ENCODE results near the gene C12orf56.
"Not testable (repeated sequence)": the region's sequence is repeated elsewhere in the genome, so short reads cannot be mapped to it uniquely, and the experiment has no call there.

C12orf56 gene

DNA sequence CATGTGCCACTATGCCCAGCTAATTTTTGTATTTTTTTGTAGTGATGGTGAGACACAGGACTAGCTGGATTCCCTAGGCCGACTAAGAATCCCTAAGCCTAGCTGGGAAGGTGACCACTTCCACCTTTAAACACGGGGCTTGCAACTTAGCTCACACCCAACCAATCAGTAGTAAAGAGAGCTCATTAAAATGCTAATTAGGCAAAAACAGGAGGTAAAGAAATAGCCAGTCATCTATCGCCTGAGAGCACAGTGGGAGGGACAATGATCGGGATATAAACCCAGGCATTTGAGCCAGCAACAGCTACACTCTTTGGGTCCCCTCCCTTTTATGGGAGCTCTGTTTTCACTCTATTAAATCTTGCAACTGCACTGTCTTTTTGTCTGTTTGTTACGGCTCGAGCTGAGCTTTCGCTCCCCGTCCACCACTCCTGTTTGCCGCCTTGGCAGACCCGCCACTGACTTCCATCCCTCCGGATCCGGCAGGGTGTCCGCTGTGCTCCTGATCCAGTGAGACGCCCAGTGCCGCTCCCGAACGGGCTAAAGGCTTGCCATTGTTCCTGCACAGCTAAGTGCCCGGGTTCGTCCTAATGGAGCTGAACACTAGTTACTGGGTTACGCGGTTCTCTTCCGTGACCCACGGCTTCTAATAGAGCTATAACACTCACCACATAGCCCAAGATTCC, 70.9 kb downstream of the C12orf56 start:
- DNase-seq; H3K27me3 ChIP-seq (replicated peaks in 2 of 5; ENCODE audit: control insufficient read depth in 4 of 5, insufficient read depth in 5 of 5, low read length in 4 of 5); H3K36me3 ChIP-seq (ENCODE audit: control insufficient read depth in 4 of 4, insufficient read depth in 4 of 4, low read length in 3 of 4); H3K4me1 ChIP-seq (ENCODE audit: control extremely low read depth in 1 of 4, control insufficient read depth in 4 of 4, insufficient read depth in 4 of 4, low read length in 3 of 4); H3K27ac ChIP-seq (ENCODE audit: insufficient read depth in 1 of 2, low read depth in 1 of 2, low read length in 2 of 2, poor library complexity in 1 of 2, severe bottlenecking in 2 of 2); H3K4me3 ChIP-seq (ENCODE audit: control insufficient read depth in 1 of 7, extremely low read depth in 1 of 7, insufficient read depth in 4 of 7, low read depth in 2 of 7, low read length in 6 of 7); H3K9me3 ChIP-seq (ENCODE audit: control extremely low read depth in 1 of 5, control insufficient read depth in 4 of 5, insufficient read depth in 2 of 5, low read depth in 1 of 5, low read length in 4 of 5); POLR2A ChIA-PET: not testable (repeated sequence)
- WGBS (ENCODE audit: insufficient coverage): 87% methylated on average over 19 of the region's 23 CpGs
- CTCF ChIA-PET: interaction anchor here (0.8 kb wide), 1 partner anchor 8 kb away, joined by 3 read pairs; no protein-coding TSS in a partner anchor

DNA sequence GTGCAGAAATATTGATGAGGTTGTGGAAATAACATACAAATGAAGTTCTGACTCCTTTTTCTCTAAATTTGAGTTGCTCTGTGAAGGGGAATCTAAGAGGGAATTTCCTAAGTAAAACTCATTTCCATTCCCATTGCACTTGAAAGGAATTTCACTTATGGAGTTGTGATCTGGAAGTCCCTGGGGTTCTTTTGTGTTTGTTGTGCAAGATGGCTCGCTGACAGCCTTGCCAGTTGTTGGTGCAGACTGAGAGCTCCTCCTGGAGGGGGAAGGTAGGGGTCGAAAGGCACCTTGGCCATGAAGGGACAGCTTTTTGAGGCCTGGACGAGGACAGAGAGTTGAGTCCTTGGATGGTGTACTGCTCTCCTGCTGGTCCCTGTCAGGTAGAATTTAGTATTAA, 72.0 kb downstream of the C12orf56 start:
- WGBS (ENCODE audit: insufficient coverage): no CpG with 5 or more reads among the region's 3 CpGs
- Histone ChIP-seq H3K27me3 (replicated peaks in 2 of 5; ENCODE audit: control insufficient read depth in 4 of 5, insufficient read depth in 5 of 5, low read length in 4 of 5) (no peaks in the 10 kb centered on the region), H3K27ac (ENCODE audit: insufficient read depth in 1 of 2, low read depth in 1 of 2, low read length in 2 of 2, poor library complexity in 1 of 2, severe bottlenecking in 2 of 2) (no peak overlapping the region), H3K4me1 (ENCODE audit: control extremely low read depth in 1 of 4, control insufficient read depth in 4 of 4, insufficient read depth in 4 of 4, low read length in 3 of 4) (no peaks in the 10 kb centered on the region), H3K9me3 (ENCODE audit: control extremely low read depth in 1 of 5, control insufficient read depth in 4 of 5, insufficient read depth in 2 of 5, low read depth in 1 of 5, low read length in 4 of 5) (peaks cover 0 to 3% (median 0%) of the 10 kb centered on the region in 5 experiments), H3K36me3 (ENCODE audit: control insufficient read depth in 4 of 4, insufficient read depth in 4 of 4, low read length in 3 of 4) (no peaks in the 10 kb centered on the region), H3K4me3 (ENCODE audit: control insufficient read depth in 1 of 7, extremely low read depth in 1 of 7, insufficient read depth in 4 of 7, low read depth in 2 of 7, low read length in 6 of 7) (no peak overlapping the region)
- ChIA-PET POLR2A (no interaction called here), CTCF (no interaction called here)
- no peak for DNase-seq

DNA sequence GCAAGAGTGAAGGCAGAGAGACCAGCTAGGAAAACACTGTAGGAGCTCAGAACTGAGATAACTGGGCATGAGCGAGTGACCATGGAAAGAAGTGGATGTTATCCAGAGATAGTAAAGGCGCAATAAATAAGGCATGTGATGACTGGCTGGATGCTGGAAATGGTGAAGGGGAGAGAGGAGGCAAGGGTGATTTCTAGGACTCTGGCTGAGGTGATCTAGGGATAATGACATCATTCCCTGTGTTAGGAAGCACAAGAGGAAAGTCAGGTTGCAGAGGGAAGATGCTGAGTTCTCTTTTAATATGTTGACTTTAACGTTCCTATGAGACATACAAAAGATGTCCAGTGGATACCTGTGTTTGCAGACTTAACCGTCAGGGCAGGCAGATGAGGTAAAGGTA, 78.7 kb downstream of the C12orf56 start:
- no peaks in the 10 kb centered on the region for H3K9me3 ChIP-seq (ENCODE audit: control extremely low read depth in 1 of 5, control insufficient read depth in 4 of 5, insufficient read depth in 2 of 5, low read depth in 1 of 5, low read length in 4 of 5)
- H3K27ac ChIP-seq (ENCODE audit: insufficient read depth in 1 of 2, low read depth in 1 of 2, low read length in 2 of 2, poor library complexity in 1 of 2, severe bottlenecking in 2 of 2): no peak overlapping the region
- DNase-seq: no peak
- WGBS (ENCODE audit: insufficient coverage): 89% methylated on average over 4 of the region's 4 CpGs
- H3K27me3 ChIP-seq (replicated peaks in 2 of 5; ENCODE audit: control insufficient read depth in 4 of 5, insufficient read depth in 5 of 5, low read length in 4 of 5): no peaks in the 10 kb centered on the region
- no peaks in the 10 kb centered on the region for H3K36me3 ChIP-seq (ENCODE audit: control insufficient read depth in 4 of 4, insufficient read depth in 4 of 4, low read length in 3 of 4)
- POLR2A ChIA-PET: interaction anchor here (0.6 kb wide), 1 partner anchor 103 kb away, joined by 3 read pairs; no protein-coding TSS in a partner anchor
- H3K4me1 ChIP-seq (ENCODE audit: control extremely low read depth in 1 of 4, control insufficient read depth in 4 of 4, insufficient read depth in 4 of 4, low read length in 3 of 4): no peaks in the 10 kb centered on the region
- CTCF ChIA-PET: interaction anchor here (0.9 kb wide), 1 partner anchor 8 kb away, joined by 3 read pairs; no protein-coding TSS in a partner anchor
- no peak overlapping the region for H3K4me3 ChIP-seq (ENCODE audit: control insufficient read depth in 1 of 7, extremely low read depth in 1 of 7, insufficient read depth in 4 of 7, low read depth in 2 of 7, low read length in 6 of 7)

DNA sequence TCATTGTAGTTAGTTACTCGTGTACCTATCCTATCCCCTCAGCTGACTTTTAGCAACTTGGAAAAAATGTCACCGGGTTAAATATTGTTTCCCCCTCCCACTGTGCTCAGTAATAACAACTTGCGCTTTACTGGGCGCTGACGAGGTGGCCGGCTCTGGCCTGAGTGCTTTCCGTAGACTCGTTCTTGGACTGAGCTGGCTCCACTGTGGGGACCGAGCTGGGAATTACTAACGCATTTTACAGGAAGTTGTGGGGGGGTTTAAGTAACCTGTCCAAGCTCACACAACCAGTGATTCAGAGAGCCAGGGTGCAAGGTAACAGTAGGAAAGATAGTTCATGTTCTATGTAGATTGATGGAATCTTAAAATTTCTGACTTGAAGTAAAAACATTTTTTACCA, 86.0 kb downstream of the C12orf56 start:
- Histone ChIP-seq H3K27me3 (replicated peaks in 2 of 5; ENCODE audit: control insufficient read depth in 4 of 5, insufficient read depth in 5 of 5, low read length in 4 of 5) (no peaks in the 10 kb centered on the region), H3K4me1 (ENCODE audit: control extremely low read depth in 1 of 4, control insufficient read depth in 4 of 4, insufficient read depth in 4 of 4, low read length in 3 of 4) (no peaks in the 10 kb centered on the region), H3K9me3 (ENCODE audit: control extremely low read depth in 1 of 5, control insufficient read depth in 4 of 5, insufficient read depth in 2 of 5, low read depth in 1 of 5, low read length in 4 of 5) (no peaks in the 10 kb centered on the region), H3K27ac (ENCODE audit: insufficient read depth in 1 of 2, low read depth in 1 of 2, low read length in 2 of 2, poor library complexity in 1 of 2, severe bottlenecking in 2 of 2) (no peak overlapping the region), H3K36me3 (ENCODE audit: control insufficient read depth in 4 of 4, insufficient read depth in 4 of 4, low read length in 3 of 4) (no peaks in the 10 kb centered on the region), H3K4me3 (ENCODE audit: control insufficient read depth in 1 of 7, extremely low read depth in 1 of 7, insufficient read depth in 4 of 7, low read depth in 2 of 7, low read length in 6 of 7) (no peak overlapping the region)
- DNase-seq: no peak
- ChIA-PET CTCF (no interaction called here), POLR2A (no interaction called here)
- WGBS (ENCODE audit: insufficient coverage): 94% methylated on average over 7 of the region's 10 CpGs

GRCh38 chr12:64299628-64300027, 90.9 kb downstream of the C12orf56 start:
- ChIA-PET POLR2A (no interaction called here), CTCF (no interaction called here)
- H3K36me3 ChIP-seq (ENCODE audit: control insufficient read depth in 4 of 4, insufficient read depth in 4 of 4, low read length in 3 of 4): no peaks in the 10 kb centered on the region
- H3K4me1 ChIP-seq (ENCODE audit: control extremely low read depth in 1 of 4, control insufficient read depth in 4 of 4, insufficient read depth in 4 of 4, low read length in 3 of 4): no peaks in the 10 kb centered on the region
- no peak overlapping the region for H3K4me3 ChIP-seq (ENCODE audit: control insufficient read depth in 1 of 7, extremely low read depth in 1 of 7, insufficient read depth in 4 of 7, low read depth in 2 of 7, low read length in 6 of 7)
- no CpG with 5 or more reads among the region's 3 CpGs for WGBS (ENCODE audit: insufficient coverage)
- no peaks in the 10 kb centered on the region for H3K9me3 ChIP-seq (ENCODE audit: control extremely low read depth in 1 of 5, control insufficient read depth in 4 of 5, insufficient read depth in 2 of 5, low read depth in 1 of 5, low read length in 4 of 5)
- no peak overlapping the region for H3K27ac ChIP-seq (ENCODE audit: insufficient read depth in 1 of 2, low read depth in 1 of 2, low read length in 2 of 2, poor library complexity in 1 of 2, severe bottlenecking in 2 of 2)
- DNase-seq: peak in 2 of 3 donors; percentile 32 to 37
- peaks cover 0 to 3% (median 0%) of the 10 kb centered on the region in 5 experiments for H3K27me3 ChIP-seq (replicated peaks in 2 of 5; ENCODE audit: control insufficient read depth in 4 of 5, insufficient read depth in 5 of 5, low read length in 4 of 5)

DNA sequence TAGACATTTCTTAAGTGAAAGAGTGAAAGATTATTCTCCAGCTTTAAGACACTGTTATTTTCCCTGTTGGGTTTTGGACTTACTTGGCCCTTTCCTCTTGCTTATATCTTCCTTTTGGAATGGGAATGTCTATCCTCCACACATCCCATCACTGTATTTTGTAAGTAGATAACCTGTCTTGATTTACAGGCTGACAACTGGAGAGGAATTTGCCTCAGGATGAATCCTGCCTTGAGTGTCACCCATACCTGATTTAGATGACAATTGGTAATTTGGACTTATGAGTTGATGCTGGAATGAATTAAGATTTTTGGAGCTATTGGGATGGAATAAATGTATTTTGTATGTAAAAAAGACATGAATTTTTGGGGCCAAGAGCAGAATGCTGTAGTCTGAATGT, 94.3 kb downstream of the C12orf56 start:
- Histone ChIP-seq H3K27ac (ENCODE audit: insufficient read depth in 1 of 2, low read depth in 1 of 2, low read length in 2 of 2, poor library complexity in 1 of 2, severe bottlenecking in 2 of 2) (no peak overlapping the region), H3K9me3 (ENCODE audit: control extremely low read depth in 1 of 5, control insufficient read depth in 4 of 5, insufficient read depth in 2 of 5, low read depth in 1 of 5, low read length in 4 of 5) (no peaks in the 10 kb centered on the region), H3K27me3 (replicated peaks in 2 of 5; ENCODE audit: control insufficient read depth in 4 of 5, insufficient read depth in 5 of 5, low read length in 4 of 5) (peaks cover 0 to 3% (median 0%) of the 10 kb centered on the region in 5 experiments), H3K4me3 (ENCODE audit: control insufficient read depth in 1 of 7, extremely low read depth in 1 of 7, insufficient read depth in 4 of 7, low read depth in 2 of 7, low read length in 6 of 7) (no peak overlapping the region), H3K36me3 (ENCODE audit: control insufficient read depth in 4 of 4, insufficient read depth in 4 of 4, low read length in 3 of 4) (no peaks in the 10 kb centered on the region), H3K4me1 (ENCODE audit: control extremely low read depth in 1 of 4, control insufficient read depth in 4 of 4, insufficient read depth in 4 of 4, low read length in 3 of 4) (no peaks in the 10 kb centered on the region)
- ChIA-PET POLR2A (no interaction called here), CTCF (no interaction called here)
- DNase-seq: no peak

DNA sequence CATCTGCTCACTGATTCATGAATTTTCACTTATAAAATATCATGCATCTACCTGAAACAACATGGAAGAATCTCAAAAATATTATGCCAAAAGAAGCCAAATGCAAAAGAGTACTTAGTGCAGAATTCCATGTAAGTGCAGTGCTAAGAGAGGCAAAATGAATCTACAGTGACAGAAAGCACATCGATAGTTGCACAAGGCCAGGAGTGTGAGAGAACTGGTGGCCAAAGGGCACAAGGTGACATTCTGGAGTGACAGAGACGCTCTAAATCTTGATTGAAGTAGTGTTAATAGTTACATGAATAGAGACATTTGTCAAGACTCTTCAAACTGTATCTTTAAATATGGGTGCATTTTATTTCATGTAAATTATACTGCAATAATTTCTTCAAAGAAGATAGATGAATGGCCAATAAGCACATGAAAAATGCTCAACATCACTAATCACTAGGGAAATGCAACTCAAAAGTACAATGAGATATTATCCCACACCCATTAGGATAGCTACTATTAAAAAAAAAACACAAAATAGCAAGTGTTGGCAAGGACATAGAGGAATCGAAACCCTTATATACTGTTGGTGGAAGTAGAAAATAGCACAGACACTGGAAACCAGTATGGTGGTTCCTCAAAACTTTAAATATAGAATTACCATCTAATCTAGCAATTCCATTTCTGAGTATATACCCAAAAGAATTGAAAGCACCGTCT, 96.7 kb downstream of the C12orf56 start:
- H3K4me3 ChIP-seq (ENCODE audit: control insufficient read depth in 1 of 7, extremely low read depth in 1 of 7, insufficient read depth in 4 of 7, low read depth in 2 of 7, low read length in 6 of 7): no peak overlapping the region
- 100% methylated on average over 1 of the region's 4 CpGs for WGBS (ENCODE audit: insufficient coverage)
- POLR2A ChIA-PET: no interaction called here
- H3K4me1 ChIP-seq (ENCODE audit: control extremely low read depth in 1 of 4, control insufficient read depth in 4 of 4, insufficient read depth in 4 of 4, low read length in 3 of 4): no peaks in the 10 kb centered on the region
- no peak for DNase-seq
- H3K27me3 ChIP-seq (replicated peaks in 2 of 5; ENCODE audit: control insufficient read depth in 4 of 5, insufficient read depth in 5 of 5, low read length in 4 of 5): peaks cover 0 to 3% (median 0%) of the 10 kb centered on the region in 5 experiments
- no peak overlapping the region for H3K27ac ChIP-seq (ENCODE audit: insufficient read depth in 1 of 2, low read depth in 1 of 2, low read length in 2 of 2, poor library complexity in 1 of 2, severe bottlenecking in 2 of 2)
- no peaks in the 10 kb centered on the region for H3K9me3 ChIP-seq (ENCODE audit: control extremely low read depth in 1 of 5, control insufficient read depth in 4 of 5, insufficient read depth in 2 of 5, low read depth in 1 of 5, low read length in 4 of 5)
- CTCF ChIA-PET: no interaction called here
- H3K36me3 ChIP-seq (ENCODE audit: control insufficient read depth in 4 of 4, insufficient read depth in 4 of 4, low read length in 3 of 4): no peaks in the 10 kb centered on the region
